Gastrocnemius medialis (tissue), 4 donors: ENCODE data around the gene PTPRN2. TPM values are rescaled to one million over a fixed set of nuclear protein-coding genes. Genes with fewer than 3 reads are reported as not detected.

Source experiments
- ATAC-seq, 2 donors: fragments of 150-250 bp; one replicate each; pipeline ENCODE4 v1.9.1; 2016
- DNase-seq, 2 donors: peaks; one replicate each; pipeline ENCODE4 v3.0.0-alpha.2; 2019
- H3K27ac ChIP-seq, 4 donors: fragments of 200-600 bp; sonication (generic); 1 replicate in 1 of 4; 2 replicates in 3 of 4; pipeline ENCODE4 v1.5.1; 2016 to 2018; ENCODE audit warnings: mild to moderate bottlenecking in 2 of 4, moderate library complexity in 1 of 4
- H3K27me3 ChIP-seq, 3 donors: fragments of 200-600 bp; sonication (generic) in 2 of 3; 1 replicate in 1 of 3; 2 replicates in 2 of 3; pipeline versions ENCODE4 v1.5.1 to v1.6.0; 2016 to 2019; ENCODE audit warnings: mild to moderate bottlenecking in 1 of 3, moderate library complexity in 1 of 3
- H3K36me3 ChIP-seq, 2 donors: fragments of 200-600 bp; sonication (generic) in 1 of 2; one replicate each; pipeline ENCODE4 v1.5.1; 2017 to 2018
- H3K4me1 ChIP-seq, 2 donors: fragments of 200-600 bp; sonication (generic) in 1 of 2; one replicate each; pipeline ENCODE4 v1.5.1; 2016 to 2017; ENCODE audit warnings: mild to moderate bottlenecking in 2 of 2
- H3K4me3 ChIP-seq, 4 donors: fragments of 200-600 bp; sonication (generic) in 3 of 4; 1 replicate in 1 of 4; 2 replicates in 3 of 4; pipeline ENCODE4 v1.5.1; 2016 to 2019; ENCODE audit warnings: mild to moderate bottlenecking in 2 of 4
- H3K9me3 ChIP-seq, 3 donors: fragments of 200-600 bp; sonication (generic) in 2 of 3; 1 replicate in 1 of 3; 2 replicates in 2 of 3; pipeline ENCODE4 v1.5.1; 2016 to 2019
- POLR2A ChIP-seq, 2 donors: fragments of 450-650 bp; IDR thresholded peaks; one replicate each; pipeline ENCODE4 v1.6.1; 2017; ENCODE audit warnings: antibody characterized with exemption in 2 of 2, mild to moderate bottlenecking in 2 of 2, moderate library complexity in 2 of 2
- in situ Hi-C, 4 donors: fragments of 200-750 bp; cut with MboI; loops; one replicate each; pipeline versions ENCODE4 v1.15.0 to v1.8.0; 2017; ENCODE audit warnings: low sequenced_read_pairs in 4 of 4
- intact Hi-C: fragments of 100-400 bp; cut with DNase I; formaldehyde crosslinking; loops from one replicate; pipeline ENCODE4 v1.15.1; 2023; ENCODE audit warnings: low total_unique reads
- total RNA-seq, 4 donors: library from RNA; depleted of rRNA; stranded (reverse); fragments of >200 nt; gene quantifications; one replicate each; pipeline versions ENCODE4 v1.1.0 to v1.2.3, GENCODE V29; 2016
- TF ChIP-seq, protein P1 (sequence below), 5 experiments: fragments of 450-650 bp in 3 of 5; fragments of 200-600 bp in 2 of 5; sonication (generic) in 2 of 5; IDR thresholded peaks in 4 of 5; conservative IDR thresholded peaks in 1 of 5; 1 replicate in 4 of 5; 2 replicates in 1 of 5; pipeline ENCODE4 v1.5.1; 2016 to 2019; ENCODE audit warnings: antibody characterized with exemption in 5 of 5, mild to moderate bottlenecking in 3 of 5, moderate library complexity in 3 of 5

Gene PTPRN2
- total RNA-seq, 4 donors from 2014 or later, result 0.66 to 0.85 (median 0.81) TPM

DNA sequence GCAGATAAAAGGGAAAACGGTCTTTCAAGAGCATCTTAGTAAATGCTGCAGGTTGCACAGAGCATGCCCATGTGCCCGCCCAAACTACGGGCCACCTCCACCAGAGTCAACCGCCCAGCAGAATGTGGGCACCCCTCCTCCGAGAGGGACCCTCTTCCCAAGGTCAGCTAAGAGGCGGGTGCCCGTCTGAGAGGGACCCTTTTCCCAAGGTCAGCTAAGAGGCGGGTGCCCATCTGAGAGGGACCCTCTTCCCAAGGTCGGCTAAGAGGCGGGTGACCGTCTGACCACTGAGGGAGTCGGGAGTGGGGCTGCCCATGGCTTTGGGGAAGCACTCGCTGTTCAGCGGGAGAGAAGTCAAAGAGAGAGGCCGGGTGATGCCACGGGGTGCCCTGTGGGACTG is 113.1 kb downstream of the PTPRN2 start:
- in situ Hi-C loops, result no loop called here
- Histone ChIP-seq H3K27ac (no peak overlapping the region), H3K4me3 (no peak overlapping the region), H3K4me1 (no peaks in the 10 kb centered on the region), H3K27me3 (peaks cover 0 to 4% (median 0%) of the 10 kb centered on the region in 3 donors), H3K36me3 (no peaks in the 10 kb centered on the region), H3K9me3 (no peaks in the 10 kb centered on the region)
- intact Hi-C loops, result no loop called here
- DNase-seq (no peak), ATAC-seq (no peak)
- no peak for TF ChIP-seq POLR2A (IDR thresholded peaks at IDR 0.05)
- TF ChIP-seq, protein P1, sequence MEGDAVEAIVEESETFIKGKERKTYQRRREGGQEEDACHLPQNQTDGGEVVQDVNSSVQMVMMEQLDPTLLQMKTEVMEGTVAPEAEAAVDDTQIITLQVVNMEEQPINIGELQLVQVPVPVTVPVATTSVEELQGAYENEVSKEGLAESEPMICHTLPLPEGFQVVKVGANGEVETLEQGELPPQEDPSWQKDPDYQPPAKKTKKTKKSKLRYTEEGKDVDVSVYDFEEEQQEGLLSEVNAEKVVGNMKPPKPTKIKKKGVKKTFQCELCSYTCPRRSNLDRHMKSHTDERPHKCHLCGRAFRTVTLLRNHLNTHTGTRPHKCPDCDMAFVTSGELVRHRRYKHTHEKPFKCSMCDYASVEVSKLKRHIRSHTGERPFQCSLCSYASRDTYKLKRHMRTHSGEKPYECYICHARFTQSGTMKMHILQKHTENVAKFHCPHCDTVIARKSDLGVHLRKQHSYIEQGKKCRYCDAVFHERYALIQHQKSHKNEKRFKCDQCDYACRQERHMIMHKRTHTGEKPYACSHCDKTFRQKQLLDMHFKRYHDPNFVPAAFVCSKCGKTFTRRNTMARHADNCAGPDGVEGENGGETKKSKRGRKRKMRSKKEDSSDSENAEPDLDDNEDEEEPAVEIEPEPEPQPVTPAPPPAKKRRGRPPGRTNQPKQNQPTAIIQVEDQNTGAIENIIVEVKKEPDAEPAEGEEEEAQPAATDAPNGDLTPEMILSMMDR (IDR thresholded peaks at IDR 0.05 in 4 of 5, conservative IDR thresholded peaks at IDR 0.05 in 1 of 5), result no peak

DNA sequence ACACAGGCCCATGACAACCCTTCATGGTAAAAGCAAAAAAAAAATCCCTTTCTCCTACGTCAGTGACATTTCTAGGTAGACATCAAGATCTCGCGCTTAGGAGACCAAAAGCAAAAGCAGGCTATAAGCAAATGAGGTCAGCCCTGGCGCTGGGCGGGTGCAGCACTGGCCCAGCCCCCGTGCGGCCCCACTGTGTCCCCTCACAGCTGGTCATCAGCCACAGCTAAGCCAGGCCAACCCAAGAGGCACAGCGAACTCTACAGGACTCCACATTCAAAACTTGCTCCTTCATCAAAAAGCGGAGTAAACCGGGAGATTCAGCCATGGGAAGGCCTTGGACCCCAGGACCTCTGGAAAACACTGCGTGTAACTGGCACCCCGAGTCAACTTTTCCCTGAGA is 113.7 kb downstream of the PTPRN2 start:
- no peaks in the 10 kb centered on the region for H3K9me3 ChIP-seq
- H3K36me3 ChIP-seq, result no peaks in the 10 kb centered on the region
- peaks cover 0 to 4% (median 0%) of the 10 kb centered on the region in 3 donors for H3K27me3 ChIP-seq
- no peak overlapping the region for H3K4me3 ChIP-seq
- no peak for ATAC-seq
- no peak for DNase-seq
- TF ChIP-seq POLR2A (IDR thresholded peaks at IDR 0.05), result no peak
- TF ChIP-seq, protein P1 (IDR thresholded peaks at IDR 0.05 in 4 of 5, conservative IDR thresholded peaks at IDR 0.05 in 1 of 5), result no peak
- in situ Hi-C loops, result no loop called here
- H3K4me1 ChIP-seq, result no peaks in the 10 kb centered on the region
- intact Hi-C loops, result no loop called here
- no peak overlapping the region for H3K27ac ChIP-seq

DNA sequence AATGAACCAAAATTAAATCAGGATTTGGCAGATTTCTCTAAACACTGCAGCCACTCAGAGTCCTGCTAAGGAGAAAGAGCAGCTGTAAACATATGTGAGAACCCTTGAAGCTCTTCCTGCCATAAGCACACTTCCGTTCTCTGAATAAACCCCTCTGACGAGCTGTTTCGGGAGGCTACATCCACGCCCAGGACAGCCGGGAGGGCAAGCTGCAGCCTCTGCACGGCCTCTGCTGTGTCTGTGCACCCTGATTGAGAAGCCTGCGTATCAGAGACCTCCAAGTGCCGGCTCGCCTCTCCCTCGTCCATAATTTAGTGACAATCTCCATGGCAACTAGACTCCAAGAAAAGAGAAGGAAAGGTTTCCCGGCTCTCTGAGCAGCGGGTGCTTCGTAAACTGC is 114.4 kb downstream of the PTPRN2 start:
- intact Hi-C loops, result no loop called here
- no peaks in the 10 kb centered on the region for H3K36me3 ChIP-seq
- H3K27ac ChIP-seq, result no peak overlapping the region
- TF ChIP-seq, protein P1 (IDR thresholded peaks at IDR 0.05 in 4 of 5, conservative IDR thresholded peaks at IDR 0.05 in 1 of 5), result no peak
- TF ChIP-seq POLR2A (IDR thresholded peaks at IDR 0.05), result no peak
- H3K4me3 ChIP-seq, result no peak overlapping the region
- H3K9me3 ChIP-seq, result no peaks in the 10 kb centered on the region
- no peak for ATAC-seq
- no peaks in the 10 kb centered on the region for H3K4me1 ChIP-seq
- in situ Hi-C loops, result no loop called here
- no peak for DNase-seq
- H3K27me3 ChIP-seq, result peaks cover 0 to 4% (median 0%) of the 10 kb centered on the region in 3 donors

DNA sequence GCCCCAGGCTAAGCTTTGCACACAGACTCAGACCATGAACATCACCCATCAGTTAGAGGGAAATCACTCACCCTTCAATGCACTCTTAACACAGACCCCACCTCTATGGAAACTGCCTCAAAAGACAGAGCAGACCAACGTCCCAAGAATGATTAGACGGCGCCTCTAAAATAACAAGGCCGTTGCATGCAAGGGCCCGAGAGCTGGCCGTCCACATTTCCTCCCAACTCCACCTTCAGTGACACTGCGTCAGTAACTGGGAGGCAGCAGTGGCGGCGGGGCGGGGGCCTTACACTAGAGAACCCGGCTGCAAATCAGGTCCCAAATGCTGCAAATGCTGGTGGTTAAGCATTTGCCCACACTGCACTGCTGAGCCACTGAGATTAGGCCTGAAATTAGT is 115.0 kb downstream of the PTPRN2 start:
- no peak for ATAC-seq
- intact Hi-C loops, result no loop called here
- no peaks in the 10 kb centered on the region for H3K36me3 ChIP-seq
- H3K27me3 ChIP-seq, result peaks cover 0 to 6% (median 0%) of the 10 kb centered on the region in 3 donors
- no peak overlapping the region for H3K27ac ChIP-seq
- no peak for TF ChIP-seq POLR2A (IDR thresholded peaks at IDR 0.05)
- TF ChIP-seq, protein P1 (IDR thresholded peaks at IDR 0.05 in 4 of 5, conservative IDR thresholded peaks at IDR 0.05 in 1 of 5), result no peak
- no peak overlapping the region for H3K4me3 ChIP-seq
- no peaks in the 10 kb centered on the region for H3K9me3 ChIP-seq
- in situ Hi-C loops, result no loop called here
- no peaks in the 10 kb centered on the region for H3K4me1 ChIP-seq
- DNase-seq, result no peak

DNA sequence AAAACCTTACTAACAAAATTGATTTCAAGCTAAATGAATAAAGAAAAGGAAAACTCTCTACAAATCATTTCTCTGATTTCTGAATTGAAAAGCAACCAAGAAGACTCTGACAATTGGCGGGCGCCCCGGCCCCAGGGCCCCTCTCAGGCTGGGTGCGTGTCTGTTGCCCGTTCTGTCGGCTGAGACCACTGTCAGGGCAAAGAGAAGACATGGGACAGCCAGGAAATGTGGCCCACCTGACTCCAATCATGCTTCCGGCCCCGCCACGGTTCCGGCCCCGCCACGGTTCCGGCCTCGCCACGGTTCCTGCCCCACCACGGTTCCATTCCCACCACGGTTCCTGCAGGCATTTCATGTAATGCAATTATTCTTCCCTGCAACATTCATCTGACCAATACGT is 115.9 kb downstream of the PTPRN2 start:
- peaks cover 0 to 7% (median 0%) of the 10 kb centered on the region in 3 donors for H3K27me3 ChIP-seq
- no peak overlapping the region for H3K27ac ChIP-seq
- no peaks in the 10 kb centered on the region for H3K36me3 ChIP-seq
- intact Hi-C loops (no loop called here), in situ Hi-C loops (no loop called here)
- H3K4me1 ChIP-seq, result no peaks in the 10 kb centered on the region
- H3K9me3 ChIP-seq, result no peaks in the 10 kb centered on the region
- ATAC-seq (no peak), DNase-seq (no peak)
- no peak overlapping the region for H3K4me3 ChIP-seq
- TF ChIP-seq, protein P1 (IDR thresholded peaks at IDR 0.05 in 4 of 5, conservative IDR thresholded peaks at IDR 0.05 in 1 of 5), result no peak
- no peak for TF ChIP-seq POLR2A (IDR thresholded peaks at IDR 0.05)
